PFSK-1 (cell line): ENCODE data around the gene ZBTB16.

Experiments
- FOXP2 ChIP-seq: optimal IDR thresholded peaks from 2 replicates; pipeline ENCODE3; 2011; ENCODE audit warnings: borderline replicate concordance, control low read depth, inconsistent platforms; ENCODE audit not compliant: insufficient read depth; ENCODE audit errors: extremely low read length, extremely low read depth
- POLR2AphosphoS5 ChIP-seq: IDR thresholded peaks from 2 replicates; pipeline ENCODE4 v1.6.1; 2012; ENCODE audit warnings: low read depth, mild to moderate bottlenecking, control low read depth, low read length, moderate library complexity
- REST ChIP-seq, 2 experiments: IDR thresholded peaks; 2 replicates each; pipeline versions ENCODE4 v1.6.1 to v1.8.0; 2011 to 2012; ENCODE audit warnings: low read depth in 2 of 2, low read length in 2 of 2, control low read depth in 1 of 2, inconsistent platforms in 1 of 2, mild to moderate bottlenecking in 1 of 2, moderate library complexity in 1 of 2; ENCODE audit not compliant: insufficient read depth in 1 of 2
- SIN3A ChIP-seq: IDR thresholded peaks from 2 replicates; pipeline ENCODE4 v1.6.1; 2012; ENCODE audit warnings: mild to moderate bottlenecking, low read length, moderate library complexity, borderline replicate concordance; ENCODE audit not compliant: insufficient read depth

- TF ChIP-seq POLR2AphosphoS5 (no peak), SIN3A (no peak), REST (IDR thresholded peaks at IDR 0.05; ENCODE audit: insufficient read depth in 1 of 2, low read depth in 2 of 2, low read length in 2 of 2) (no peak), FOXP2 (no peak)
These were observed 46.1 kb downstream of the ZBTB16 start for GRCh38 chr11:114105611-114106010.
